Peyer's patch (tissue), 4 donors: ENCODE results near the gene KIAA1671.

Experiments used
- POLR2A ChIP-seq, 2 donors: fragments of 450-650 bp; IDR thresholded peaks; one replicate each; pipeline ENCODE4 v1.5.1; 2017; ENCODE audit warnings: antibody characterized with exemption in 2 of 2, mild to moderate bottlenecking in 2 of 2, moderate library complexity in 2 of 2
- TF ChIP-seq, protein P1 (sequence below), 6 experiments: fragments of 450-650 bp in 4 of 6; fragments of 200-600 bp in 2 of 6; sonication (generic) in 1 of 6; IDR thresholded peaks; one replicate each; pipeline ENCODE4 v1.5.1; 2017 to 2019; ENCODE audit warnings: antibody characterized with exemption in 6 of 6, mild to moderate bottlenecking in 3 of 6, moderate library complexity in 1 of 6

DNA sequence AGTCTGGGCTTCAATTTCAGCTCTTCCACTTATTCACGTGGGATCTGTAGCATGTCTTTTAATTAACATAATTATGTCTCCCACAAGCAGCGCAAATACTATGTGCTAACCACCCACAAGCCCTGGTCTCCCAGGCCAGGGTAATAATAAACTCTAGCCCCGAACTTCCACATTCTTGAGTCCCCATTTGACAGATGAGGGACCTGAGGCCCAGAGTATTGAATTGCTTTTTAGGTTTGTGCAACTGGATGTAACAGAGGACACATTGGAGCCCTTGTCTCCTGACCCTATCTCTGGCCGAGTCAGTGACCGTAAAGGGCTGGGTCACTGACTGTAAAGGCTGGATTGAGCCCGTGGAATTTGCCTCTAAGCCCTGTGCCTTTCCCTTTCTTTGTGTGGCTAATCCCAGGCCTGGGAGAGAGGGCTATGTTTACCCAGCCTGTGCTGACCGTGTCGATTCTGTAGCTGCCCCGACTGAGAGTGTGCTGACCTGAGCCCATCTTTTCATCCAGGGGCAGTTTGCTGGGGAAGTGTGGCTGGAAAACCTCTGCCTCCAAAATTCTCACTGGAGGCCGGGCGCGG lies 270.8 kb downstream of the KIAA1671 start:
- TF ChIP-seq, protein P1, sequence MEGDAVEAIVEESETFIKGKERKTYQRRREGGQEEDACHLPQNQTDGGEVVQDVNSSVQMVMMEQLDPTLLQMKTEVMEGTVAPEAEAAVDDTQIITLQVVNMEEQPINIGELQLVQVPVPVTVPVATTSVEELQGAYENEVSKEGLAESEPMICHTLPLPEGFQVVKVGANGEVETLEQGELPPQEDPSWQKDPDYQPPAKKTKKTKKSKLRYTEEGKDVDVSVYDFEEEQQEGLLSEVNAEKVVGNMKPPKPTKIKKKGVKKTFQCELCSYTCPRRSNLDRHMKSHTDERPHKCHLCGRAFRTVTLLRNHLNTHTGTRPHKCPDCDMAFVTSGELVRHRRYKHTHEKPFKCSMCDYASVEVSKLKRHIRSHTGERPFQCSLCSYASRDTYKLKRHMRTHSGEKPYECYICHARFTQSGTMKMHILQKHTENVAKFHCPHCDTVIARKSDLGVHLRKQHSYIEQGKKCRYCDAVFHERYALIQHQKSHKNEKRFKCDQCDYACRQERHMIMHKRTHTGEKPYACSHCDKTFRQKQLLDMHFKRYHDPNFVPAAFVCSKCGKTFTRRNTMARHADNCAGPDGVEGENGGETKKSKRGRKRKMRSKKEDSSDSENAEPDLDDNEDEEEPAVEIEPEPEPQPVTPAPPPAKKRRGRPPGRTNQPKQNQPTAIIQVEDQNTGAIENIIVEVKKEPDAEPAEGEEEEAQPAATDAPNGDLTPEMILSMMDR (IDR thresholded peaks at IDR 0.05): no peak
- no peak for TF ChIP-seq POLR2A (IDR thresholded peaks at IDR 0.05)
